ENCODE results near the gene C11orf86.
"Not testable (repeated sequence)": the region's sequence is repeated elsewhere in the genome, so short reads cannot be mapped to it uniquely, and the experiment has no call there.

The C11orf86 gene, protein sequence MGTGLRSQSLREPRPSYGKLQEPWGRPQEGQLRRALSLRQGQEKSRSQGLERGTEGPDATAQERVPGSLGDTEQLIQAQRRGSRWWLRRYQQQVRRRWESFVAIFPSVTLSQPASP

DNA sequence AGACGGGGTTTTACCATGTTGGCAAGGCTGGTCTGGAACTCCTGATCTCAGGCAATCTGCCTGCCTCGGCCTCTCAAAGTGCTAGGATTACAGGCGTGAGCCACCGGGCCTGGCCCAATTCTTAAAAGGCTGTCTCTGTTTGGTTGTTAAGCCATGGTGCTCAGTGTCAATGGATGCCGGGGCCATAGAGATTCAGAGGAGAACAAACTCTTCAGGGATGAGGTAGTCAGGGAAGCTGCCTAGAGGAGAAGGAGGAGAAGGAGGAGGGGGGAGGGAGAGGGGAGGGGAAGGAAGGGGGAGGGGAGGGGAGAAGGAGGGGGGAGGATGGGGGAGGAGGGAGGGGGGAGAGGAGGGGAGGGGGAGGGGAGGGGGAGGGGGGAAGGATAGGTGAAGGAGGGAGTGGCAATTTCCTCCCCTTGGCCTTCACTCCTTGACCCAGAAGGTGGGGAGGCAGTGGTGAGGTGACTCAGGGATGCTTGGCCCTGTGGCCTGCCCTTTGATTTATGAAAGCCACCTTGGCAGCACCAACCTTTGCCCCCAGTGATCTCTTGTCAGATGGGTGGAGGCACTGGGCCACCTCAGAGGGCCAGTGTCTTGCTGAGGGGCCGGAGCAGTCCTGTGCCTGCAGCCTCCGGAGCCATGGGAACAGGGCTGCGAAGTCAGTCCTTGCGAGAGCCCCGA lies at the start of gene C11orf86:
TSS of gene C11orf86 (plus strand) at position 581 of the 681 bp plus-strand sequence. CDS start at position 640, 59 bp downstream.
- no peak for DNase-seq (ENCODE audit: low spot score)

DNA sequence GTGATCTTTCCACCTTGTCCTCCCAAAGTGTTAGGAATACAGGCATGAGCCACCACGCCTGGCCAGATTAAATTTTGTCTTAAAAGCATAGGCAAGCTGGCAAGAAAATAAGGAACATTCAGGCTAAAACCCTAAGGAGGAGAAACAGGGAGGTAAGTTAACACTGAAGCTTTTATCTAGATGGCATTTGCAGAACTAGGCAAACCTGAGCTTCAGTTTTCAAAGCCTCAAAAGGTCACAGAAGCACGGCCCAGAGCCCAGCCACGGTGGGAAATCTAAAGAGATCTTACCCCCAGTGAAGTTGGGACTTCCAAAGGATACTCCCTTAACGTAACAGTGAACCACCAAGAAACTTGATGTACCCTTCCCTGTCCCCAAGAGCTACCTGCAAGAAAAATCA lies 45.4 kb upstream of the C11orf86 start:
- no peak for DNase-seq (ENCODE audit: low spot score)

DNA sequence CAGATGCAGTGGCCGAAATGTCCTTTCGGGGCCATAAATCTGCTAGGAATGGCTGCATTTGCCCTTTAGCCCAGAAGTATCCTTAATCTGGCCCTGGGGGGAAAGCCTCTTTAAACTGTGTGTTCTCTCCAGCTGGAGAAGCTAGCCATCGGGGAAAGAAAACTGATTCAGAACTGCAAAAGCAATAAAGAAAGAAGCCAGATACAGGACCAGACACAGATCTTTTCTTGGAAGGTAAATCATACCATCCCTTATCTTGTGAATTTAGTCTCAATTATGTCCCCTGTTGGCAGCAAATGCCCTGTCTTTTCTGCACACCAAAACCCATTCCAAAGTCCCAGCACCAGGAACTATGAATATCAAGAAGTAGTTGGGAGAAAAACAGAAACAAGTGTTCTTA lies 42.6 kb upstream of the C11orf86 start:
- no peak for DNase-seq (ENCODE audit: low spot score)

DNA sequence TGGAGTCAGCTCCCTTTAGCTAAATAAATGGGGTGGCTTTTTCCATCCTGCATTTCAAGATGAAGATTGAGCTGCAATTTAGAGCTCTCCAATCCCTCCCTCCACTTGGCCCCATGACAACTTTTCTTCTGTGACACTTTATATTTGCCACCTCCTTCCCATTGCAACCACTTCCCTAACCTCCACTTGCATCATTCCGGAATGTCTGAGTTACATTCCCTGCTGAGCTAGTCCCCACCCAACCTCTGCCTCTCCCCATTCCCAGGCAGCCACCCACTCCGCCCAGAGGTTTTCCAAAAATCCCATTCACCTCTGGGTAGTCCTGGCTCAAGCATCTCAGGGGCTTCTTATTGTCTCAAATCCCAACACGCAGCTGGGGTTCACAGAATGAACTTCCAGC lies 41.6 kb upstream of the C11orf86 start:
- DNase-seq (ENCODE audit: low spot score): no peak

DNA sequence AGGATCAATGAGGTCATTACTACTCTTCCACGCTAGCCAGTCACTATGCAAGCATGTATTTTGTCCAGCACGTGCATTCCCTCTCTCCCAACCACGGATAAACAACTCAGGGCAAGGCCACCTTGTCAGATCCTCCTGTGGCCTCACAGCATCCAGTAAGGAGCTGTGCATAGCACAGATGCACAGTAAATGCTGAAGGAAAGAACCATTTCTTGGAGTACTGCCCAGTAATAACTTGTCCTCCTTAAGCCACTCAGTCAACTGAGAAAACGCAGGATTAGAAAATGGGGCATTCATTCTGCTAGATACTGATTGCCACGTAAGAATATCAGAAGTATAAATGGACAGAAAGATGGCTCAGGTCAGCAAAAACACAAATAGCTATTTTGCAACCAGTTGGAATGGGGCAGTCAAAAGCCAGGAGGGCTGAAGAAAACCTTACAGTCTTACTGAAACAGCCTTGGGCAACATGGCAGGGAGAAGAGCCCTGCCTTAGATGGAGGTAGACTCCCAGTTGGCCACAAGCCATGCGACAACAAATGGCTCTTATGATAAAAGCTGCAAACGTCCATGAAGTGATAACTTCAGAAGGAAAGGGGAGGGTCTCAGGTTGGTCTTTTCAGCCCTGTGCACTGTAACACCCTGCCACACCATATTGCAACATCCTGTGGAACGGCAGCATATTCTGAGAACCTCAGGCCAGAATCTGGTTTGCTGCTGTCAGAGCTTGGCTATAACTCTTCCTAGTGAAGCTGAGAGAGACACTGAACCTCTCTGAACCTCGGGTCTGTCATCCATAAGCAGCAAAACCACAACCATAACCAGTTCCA lies 39.9 kb upstream of the C11orf86 start:
- no peak for DNase-seq (ENCODE audit: low spot score)

DNA sequence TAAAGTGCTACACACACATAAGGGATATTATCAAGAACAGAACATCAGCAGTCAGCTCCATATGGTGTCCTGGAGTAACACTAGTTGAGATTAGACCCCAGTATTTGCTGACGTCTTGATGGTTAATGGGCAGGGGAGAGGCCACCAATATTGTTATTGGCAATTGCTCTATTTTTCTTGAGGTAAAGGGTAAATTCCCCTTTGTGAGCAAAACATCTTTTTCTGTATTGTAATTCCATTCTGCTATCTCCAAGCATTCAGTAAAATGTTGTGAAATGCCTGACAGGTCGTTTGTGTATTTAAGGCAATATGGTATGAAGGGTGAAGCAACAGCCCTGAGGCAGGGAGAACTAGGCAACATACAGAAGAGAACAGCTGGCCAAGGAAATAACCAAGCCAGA lies 38.8 kb upstream of the C11orf86 start:
- DNase-seq (ENCODE audit: low spot score): peak; percentile 33

DNA sequence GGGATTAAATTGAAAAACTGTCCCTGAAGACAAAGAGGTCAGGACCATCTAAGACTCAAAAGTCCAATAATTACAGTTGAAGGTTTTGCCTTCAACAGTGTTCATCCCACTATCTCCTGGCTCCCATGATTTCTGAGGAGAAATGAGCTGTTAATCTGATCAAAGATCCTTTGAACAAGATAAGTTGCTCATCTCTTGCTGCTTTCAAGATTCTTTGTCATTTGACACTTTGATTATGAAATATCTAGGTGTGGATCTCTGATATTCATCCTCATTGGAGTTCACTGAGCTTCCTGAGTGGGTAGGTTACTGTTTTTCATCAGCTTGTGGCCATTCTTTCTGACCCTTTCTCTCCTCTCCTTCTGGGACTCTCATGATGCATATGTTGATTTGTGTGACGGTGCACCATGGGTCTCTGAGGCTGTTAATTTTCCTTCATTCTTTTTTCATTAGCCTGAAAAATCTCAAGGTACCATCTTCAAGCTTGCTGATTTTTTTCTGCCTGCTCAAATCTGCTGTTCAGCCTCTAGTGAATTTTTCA lies 37.8 kb upstream of the C11orf86 start:
- no peak for DNase-seq (ENCODE audit: low spot score)

DNA sequence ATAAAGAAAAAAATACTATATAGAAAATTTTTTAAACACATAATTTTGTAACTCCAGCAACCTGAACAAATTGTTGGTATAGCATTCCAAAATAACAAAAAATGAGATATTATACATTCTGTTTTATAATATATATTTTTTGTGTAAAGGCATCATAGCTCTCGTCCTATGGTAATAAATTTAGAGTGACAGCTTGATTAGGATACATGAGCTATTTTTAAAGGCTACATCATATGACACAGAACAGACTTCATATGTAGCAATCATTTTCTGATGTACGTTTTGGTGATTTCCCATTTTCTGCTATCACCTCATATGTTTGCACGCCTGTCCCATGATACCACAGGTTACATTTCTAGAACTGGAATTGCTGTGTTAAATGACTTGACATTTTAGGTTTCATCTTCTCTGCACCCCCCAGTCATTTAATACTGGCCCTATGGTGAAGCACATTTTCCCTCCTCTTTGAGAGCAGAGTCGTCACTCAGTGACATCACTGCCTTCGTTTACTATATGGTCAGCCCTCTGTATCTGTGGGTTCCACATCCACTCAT lies 36.4 kb upstream of the C11orf86 start:
- no peak for DNase-seq (ENCODE audit: low spot score)

DNA sequence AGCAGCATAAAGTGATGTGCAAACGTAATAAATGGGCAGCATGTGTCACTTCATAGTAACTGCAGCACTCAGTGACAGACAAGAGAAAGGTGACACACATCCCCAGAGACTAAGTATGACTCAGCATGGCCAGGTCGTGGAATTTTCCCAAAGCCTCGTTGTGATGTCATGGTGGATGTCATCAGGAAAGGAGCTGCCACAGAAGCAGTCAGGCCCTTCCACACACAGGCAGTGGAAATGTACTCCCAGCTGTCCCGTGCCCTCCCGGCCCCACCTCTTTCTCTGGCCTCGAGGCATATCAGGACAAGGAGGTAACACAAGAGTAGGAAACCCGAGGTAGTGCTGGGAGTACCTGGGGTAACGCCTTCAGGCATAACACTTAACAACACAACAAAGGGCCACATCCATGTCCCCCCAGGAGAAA lies 25.0 kb upstream of the C11orf86 start:
- DNase-seq (ENCODE audit: low spot score): peak; percentile 79

DNA sequence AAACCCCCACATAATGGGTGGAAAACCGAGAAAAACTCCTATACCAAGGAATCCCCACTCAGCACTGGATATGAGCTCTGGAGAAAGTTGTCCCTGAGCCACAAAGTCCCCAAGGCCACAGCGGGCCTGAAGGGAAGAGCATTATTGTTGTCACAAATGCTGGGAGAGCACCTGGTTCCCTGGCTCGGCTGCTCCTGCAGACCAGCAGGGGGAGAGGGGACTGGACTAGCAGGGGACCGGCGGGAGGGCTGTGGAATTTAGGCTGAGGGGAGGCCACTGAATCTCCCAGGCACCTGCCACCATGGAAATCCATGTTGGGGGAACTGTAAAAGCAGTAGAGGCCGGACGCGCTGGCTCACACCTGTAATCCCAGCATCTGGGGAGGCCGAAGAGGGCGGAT lies 24.0 kb upstream of the C11orf86 start:
- no peak for DNase-seq (ENCODE audit: low spot score)

DNA sequence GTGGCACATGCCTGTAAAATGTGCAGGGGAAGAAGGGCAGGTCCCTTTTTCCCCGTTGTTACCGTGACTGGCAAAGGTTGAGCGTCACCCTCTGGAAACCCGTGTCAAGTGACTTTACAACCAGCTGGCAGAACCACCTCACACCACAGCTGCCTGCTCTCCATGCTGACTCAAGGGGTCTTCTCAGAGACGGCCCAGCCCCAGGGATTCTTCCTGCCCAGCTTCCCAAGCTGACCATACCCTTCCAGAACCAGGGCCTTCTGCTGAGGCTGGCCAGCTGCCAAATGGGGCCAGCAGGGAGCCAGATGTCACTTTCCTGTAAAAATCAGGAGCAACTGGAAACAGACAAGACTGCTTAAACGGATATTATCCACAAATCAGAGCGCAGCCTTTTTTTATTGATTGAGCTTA lies 23.2 kb upstream of the C11orf86 start:
- no peak for DNase-seq (ENCODE audit: low spot score)

DNA sequence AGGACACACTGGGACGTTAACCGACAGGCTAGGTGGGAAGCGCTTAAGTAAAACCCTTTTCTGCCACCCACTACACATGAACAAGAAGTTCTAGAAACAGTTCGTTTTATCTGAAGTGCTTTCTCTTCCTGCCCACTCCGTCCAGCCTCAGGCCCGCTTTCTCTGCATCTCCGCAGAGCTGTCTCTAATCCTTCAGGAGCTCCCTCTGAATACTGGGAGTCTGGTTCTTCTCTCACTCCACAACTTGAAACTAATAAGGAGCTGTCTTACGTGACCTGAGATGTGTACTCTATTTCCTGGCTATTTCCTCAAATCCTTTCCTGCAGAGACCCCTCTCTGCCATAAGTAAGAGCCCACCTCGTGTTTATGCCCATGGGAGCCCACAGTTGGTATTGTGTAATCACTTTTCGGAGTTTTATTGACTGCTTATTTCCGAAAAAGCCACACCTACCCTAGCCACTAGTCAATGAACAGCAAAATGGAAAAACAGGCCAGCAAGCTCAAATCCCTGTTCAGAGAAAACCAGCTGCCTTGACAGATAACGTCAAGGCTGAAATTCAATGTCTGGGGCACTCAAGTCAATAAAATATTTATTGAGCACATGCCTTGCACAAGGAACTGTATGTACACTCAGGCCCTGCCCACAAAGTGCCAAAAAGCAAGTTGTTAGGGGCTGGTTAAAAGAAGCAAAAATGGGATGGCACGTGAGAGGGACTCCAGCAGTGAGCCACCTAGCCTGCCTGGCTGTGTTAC lies 21.8 kb upstream of the C11orf86 start:
- DNase-seq (ENCODE audit: low spot score): no peak

DNA sequence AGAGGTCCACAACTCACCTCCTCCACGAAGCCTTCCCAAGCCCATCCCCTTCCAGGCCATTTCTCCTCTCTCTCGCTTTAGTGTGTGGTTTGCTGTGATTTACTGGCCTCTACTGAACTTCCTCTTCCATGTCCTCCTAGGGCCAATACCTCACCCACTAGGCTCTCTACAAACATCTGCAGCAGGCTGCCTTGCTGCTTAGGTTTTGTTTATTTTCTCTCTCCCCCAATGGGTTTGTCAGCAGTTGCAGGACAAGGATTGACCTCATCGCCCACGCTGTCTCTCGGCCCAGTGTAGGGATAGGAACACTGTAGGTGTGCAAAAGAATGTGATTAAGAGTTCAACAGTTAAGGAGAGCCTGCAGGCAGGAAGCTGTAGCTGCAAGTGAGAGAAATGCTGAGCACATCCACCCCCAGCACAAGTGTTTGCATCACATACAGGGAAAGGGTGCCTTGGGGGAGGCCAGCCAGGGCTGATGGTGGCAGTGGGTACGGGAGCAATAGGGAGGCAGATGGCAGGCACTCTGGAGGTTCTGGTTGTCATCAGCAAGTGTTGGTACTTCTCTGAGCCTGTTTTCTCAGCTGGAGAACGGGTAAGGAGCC lies 18.3 kb upstream of the C11orf86 start:
- peak; percentile 63 for DNase-seq (ENCODE audit: low spot score)

DNA sequence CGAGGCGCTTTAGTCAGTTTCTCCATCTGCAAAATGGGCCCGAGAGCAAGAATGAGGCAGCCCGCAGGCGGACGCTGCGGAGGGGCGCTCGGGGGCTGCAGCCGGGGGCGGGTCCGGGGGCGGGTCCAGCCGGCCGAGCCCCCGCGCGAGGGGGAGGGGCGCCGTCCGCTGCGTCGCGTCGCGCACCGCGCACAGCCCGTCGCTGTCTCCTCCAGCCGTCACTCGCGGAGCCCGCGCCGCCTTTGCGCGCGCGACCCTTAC lies 17.2 kb upstream of the C11orf86 start:
- DNase-seq (ENCODE audit: low spot score): no peak

DNA sequence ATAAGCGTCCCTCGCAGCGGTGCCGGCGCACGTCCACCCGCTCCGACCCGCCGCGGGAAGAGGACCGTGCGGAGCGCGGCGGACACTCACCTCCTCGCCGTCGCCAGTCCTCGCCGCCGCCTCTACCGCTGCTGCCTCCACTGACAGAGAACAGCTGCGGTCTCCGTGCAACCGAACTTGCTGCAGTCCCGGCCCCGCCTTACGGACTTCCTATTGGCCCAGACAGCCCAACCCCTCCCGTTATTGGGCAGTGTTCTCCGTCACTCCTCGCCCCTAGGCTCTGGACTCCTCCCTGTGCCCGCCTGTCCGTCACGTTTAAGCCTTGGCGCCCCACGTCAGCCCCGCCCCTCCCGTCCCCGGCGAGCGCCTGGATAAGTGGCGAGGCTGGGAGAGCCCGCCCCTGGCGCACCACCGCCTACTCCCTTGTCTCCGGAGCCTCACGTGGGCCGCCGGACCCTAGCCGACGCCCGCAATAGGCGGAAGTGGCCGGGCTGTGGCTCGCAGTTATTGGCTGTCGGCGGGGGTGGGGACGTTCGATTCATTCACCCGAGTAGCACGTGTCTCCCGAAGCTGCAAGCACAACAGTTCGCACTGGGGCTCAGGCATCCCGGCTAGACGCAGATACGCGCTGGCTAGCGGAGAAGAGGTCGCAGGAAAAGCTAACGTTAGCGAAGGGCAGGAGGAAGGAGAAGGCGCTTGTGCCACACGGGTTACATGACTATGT lies 16.7 kb upstream of the C11orf86 start, which contains the start of gene PC:
TSS of gene PC (minus strand) at position 152 of the 724 bp plus-strand sequence. CDS start 86,224 bp downstream, outside the sequence.
- DNase-seq (ENCODE audit: low spot score): peak; percentile 100

DNA sequence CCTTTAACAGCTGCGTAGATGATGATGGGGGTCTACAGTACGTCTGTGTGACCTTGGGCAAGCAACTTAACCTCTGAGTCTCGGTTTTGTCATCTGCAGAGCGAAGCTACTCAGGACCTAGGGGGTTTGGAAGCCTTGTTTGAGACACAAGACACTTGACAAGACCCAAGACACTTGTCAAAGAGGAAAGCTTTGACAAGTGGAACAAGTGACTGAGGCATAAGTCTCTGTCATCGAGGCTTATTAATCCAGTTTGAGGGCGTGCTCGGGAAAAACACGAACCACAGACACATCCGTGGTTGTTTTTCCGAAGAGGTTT lies 16.2 kb upstream of the C11orf86 start:
- no peak for DNase-seq (ENCODE audit: low spot score)

DNA sequence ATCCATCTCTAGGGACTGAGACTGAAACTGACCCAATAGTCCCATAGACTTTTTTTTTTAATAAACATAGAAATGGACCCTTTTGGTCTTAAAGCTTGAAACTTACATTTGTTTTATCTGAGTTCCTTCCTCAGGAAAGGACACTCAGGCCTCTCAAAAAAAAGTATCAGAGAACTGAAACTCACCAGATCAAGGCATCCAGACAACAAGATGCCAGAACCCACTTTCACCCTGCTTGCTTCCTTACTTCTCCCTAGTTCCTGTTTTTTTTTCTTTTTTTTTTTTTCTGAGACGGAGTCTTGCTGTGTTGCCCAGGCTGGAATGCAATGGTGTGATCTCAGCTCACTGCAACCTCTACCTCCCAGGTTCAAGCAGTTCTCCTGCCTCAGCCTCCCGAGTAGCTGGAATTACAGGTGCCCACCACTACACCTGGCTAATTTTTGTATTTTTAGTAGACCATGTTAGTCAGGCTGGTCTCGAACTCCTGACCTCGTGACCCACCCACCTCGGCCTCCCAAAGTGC lies 13.4 kb upstream of the C11orf86 start:
- DNase-seq (ENCODE audit: low spot score): not testable (repeated sequence)

DNA sequence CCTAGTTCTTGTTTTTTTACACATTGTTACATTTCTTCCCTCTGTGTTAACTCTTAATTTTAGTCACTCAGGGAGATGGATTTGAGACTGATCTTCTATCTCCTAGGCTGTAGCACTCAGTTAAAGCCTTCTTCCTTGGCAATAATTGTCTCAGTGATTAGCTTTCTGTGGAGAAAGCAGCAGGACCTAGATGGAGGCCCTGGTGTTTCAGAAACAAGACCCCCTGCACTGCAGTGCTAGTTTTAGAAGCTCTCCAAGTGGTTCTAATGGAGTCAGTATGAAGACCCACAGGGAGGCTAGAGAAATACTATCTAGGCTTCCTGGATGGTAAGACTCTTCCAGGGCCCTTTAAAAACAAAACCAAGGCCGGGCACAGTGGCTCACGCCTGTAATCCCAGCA lies 12.9 kb upstream of the C11orf86 start:
- DNase-seq (ENCODE audit: low spot score): no peak

DNA sequence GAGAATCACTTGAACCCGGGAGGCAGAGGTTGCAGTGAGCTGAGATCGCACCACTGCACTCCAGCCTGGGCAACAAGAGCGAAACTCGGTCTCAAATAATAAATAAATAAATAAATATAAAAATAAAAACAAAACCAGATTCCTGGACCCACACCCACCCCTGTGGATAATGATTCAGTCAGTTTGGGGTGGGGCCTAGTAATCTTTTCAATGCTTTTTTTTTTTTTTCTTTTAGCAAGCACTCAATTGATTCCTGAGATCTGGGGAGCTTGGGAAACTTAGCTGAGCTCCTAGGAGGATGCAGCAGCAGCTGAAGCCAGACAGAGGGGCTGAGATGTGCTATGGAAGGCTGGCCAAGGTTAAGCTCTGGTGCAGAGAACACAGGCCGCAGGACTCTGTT lies 12.3 kb upstream of the C11orf86 start:
- no peak for DNase-seq (ENCODE audit: low spot score)

DNA sequence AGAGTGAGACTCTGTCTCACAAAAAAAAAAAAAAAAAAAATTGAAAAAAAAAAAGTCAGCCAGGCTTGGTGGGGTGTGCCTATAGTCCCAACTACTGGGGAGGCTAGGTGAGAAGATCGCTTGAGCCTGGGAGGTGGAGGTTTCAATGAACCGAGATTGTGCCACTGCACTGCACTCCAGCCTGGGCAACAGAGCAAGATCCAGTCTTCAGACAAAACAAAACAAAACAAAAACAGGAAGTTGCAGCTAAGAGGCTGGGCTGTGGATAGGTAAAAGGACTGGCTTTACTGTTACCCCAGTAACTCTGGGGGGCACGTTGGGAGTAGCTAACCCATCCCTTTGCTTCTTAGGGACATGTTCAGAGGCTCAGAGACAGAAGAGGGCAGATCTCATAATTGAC lies 10.6 kb upstream of the C11orf86 start:
- DNase-seq (ENCODE audit: low spot score): no peak

DNA sequence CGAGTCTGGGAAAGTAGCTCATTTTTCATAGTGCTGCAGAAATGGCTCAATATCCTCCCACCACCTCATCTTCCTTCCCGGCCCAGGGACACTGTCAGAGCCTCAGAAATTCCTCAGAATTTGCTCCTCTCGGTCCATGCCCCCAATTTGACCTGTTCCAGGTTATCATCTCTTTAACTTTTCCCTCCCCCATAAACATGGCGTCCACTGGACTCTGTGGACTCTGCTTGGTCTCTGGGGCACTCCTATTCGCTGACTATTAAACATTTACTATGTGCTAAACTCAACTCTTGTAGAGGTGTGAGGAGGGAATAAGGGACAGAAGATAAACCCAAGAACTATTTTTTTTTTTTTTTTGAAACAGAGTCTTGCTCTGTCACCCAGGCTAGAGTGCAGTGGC lies 8.8 kb upstream of the C11orf86 start:
- no peak for DNase-seq (ENCODE audit: low spot score)

All from AG08396 (cell line).